LNCAP (cell line): Measurements from ENCODE around the gene MUSK.

Experiments used
- CTCF ChIP-seq: fragments of 450-650 bp; IDR thresholded peaks from 2 replicates; pipeline ENCODE4 v1.5.1; 2017; ENCODE audit warnings: mild to moderate bottlenecking

Gene MUSK

GRCh38 chr9:110777876-110778215 lies 109.3 kb downstream of the MUSK start:
- TF ChIP-seq CTCF, result no peak

GRCh38 chr9:110782701-110783100 lies 114.1 kb downstream of the MUSK start:
- no peak for TF ChIP-seq CTCF

GRCh38 chr9:110784309-110784708 lies 115.7 kb downstream of the MUSK start:
- no peak for TF ChIP-seq CTCF

- TF ChIP-seq CTCF, result no peak
Measured at GRCh38 chr9:110785166-110785565, 116.6 kb downstream of the MUSK start.

GRCh38 chr9:110788871-110789270 lies 120.3 kb downstream of the MUSK start:
- TF ChIP-seq CTCF, result no peak

GRCh38 chr9:110797611-110798010 lies 129.0 kb downstream of the MUSK start:
- TF ChIP-seq CTCF, result no peak

GRCh38 chr9:110799396-110799795 lies 130.8 kb downstream of the MUSK start:
- TF ChIP-seq CTCF, result no peak

GRCh38 chr9:110801426-110801825 lies 132.8 kb downstream of the MUSK start:
- no peak for TF ChIP-seq CTCF
